NCI-H446 treated with DMSO at 0.1 percent for 48 hours (cell line): Measurements from ENCODE around the gene RPTOR.

Experiments used
- DNase-seq: peaks from one replicate; lab custom pipeline; 2025; lab: John Stamatoyannopoulos, UW

Gene RPTOR

DNA sequence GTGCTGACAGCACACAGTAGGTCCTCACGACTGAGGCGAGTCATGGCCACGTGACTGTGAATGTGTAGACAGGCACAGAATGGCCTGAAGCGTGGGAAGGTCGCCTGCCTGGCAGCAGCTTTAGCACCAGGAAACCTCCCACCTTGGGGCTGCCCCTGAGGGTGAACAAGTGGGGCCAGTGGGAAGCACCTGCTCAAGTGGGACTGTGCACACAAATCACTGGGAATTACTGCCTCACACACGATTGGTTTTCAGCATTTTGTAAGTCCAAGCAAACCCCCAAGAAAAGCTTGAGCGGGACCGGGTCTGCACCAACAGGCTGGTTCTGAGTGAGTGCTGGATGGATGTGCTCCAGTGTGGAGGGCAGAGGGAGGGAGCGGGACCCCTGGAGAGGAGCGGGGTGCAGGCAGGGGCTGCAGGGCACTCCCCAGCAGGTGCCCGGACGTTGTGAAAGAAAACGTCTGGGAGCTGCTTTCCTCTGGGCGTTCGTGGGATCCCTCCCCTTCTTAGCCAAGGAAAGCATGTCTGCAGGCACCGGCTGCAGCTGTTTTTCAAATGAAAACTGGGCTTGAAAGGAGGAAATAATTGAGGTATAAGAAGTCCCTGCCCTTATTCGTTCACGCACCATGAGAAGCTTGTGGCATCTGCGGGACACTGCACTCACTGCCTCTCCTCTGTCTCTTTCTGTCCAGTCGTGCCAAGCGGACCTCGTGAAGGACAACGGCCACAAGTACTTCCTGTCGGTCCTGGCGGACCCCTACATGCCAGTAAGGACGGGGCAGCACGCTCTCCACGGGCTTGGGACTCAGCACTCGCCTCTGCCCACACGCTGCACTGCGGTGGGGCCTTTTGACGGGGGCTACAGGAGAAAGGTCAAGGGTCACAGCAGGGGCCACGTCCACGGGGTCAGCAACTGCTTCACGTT, 335.3 kb downstream of the RPTOR start:
- DNase-seq: no peak

- no peak for DNase-seq
These were observed 336.0 kb downstream of the RPTOR start for GRCh38 chr17:80880648-80880985.

DNA sequence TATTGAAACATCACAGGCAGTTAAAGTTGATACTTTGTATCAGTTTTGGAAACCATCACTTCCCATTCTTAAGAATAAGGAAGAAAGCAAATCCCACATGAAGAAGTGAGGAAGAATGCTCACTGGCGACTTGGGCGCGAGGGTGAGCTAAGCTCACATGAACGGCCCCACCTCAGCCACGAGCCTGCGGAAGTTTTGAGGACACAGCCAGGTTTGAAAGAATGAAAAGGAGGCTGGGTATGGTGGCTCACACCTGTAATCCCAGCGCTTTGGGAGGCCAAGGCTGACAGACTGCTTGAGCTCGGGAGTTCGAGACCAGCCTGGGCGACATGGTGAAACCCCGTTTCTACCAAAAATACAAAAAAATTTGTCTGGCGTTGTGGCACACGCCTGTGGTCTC, 336.7 kb downstream of the RPTOR start:
- DNase-seq: no peak

- DNase-seq: no peak
These were observed 337.7 kb downstream of the RPTOR start for GRCh38 chr17:80882323-80882722.

DNA sequence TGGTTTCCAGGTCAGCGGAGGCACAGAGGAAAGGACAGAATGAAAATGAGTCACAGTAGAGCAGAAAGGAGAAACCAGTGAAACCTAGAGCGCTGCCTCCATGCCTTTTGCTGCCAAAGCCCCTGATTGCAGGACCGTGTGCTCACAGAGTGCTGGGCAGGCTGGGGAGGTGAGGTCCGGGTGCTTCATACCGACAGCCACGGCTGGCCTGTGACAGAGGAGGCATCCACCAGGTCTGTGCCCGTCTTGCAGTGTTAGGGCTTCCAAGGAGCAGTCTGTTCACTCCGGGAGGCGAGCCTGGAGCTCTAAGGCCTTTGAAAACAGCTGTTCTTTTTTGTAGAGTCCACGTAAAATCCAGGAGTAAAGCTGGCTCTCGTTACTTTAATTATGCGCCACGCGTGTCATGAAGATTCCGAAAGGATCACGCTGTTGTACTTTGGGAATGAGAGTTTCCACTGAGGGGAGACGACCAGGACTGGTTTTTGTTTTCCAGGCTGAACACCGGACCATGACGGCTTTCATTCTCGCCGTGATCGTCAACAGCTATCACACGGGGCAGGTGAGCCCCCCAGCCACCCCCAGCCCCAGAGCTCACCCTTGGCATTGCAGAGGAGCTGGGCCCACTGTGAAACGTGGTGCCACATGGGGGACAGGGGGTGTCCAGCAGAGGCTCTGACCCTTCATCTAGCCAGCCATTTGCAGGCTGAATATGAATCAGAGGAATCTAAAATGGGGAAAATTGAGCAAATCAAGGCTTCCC, 338.5 kb downstream of the RPTOR start:
- DNase-seq: no peak

- no peak for DNase-seq
These were observed 339.4 kb downstream of the RPTOR start for GRCh38 chr17:80883831-80884735.

DNA sequence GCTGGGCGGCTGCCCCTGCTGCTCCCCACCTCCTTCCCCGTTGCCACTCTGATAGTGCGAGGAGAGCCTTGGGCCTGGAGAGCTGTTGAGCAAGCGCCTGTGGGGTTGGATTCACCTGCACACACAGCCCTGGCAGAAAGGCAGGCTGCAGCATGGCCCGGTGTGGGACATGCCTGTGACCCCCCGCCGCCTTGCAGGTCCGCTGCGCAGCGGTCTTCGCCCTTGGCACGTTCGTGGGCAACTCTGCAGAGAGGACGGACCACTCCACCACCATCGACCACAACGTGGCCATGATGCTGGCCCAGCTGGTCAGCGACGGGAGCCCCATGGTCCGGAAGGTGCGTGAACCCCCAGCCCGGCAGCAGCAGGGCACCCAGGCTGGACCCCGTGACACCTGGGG, 340.2 kb downstream of the RPTOR start:
- DNase-seq: no peak

GRCh38 chr17:80885947-80886582, 341.4 kb downstream of the RPTOR start:
- DNase-seq: no peak

DNA sequence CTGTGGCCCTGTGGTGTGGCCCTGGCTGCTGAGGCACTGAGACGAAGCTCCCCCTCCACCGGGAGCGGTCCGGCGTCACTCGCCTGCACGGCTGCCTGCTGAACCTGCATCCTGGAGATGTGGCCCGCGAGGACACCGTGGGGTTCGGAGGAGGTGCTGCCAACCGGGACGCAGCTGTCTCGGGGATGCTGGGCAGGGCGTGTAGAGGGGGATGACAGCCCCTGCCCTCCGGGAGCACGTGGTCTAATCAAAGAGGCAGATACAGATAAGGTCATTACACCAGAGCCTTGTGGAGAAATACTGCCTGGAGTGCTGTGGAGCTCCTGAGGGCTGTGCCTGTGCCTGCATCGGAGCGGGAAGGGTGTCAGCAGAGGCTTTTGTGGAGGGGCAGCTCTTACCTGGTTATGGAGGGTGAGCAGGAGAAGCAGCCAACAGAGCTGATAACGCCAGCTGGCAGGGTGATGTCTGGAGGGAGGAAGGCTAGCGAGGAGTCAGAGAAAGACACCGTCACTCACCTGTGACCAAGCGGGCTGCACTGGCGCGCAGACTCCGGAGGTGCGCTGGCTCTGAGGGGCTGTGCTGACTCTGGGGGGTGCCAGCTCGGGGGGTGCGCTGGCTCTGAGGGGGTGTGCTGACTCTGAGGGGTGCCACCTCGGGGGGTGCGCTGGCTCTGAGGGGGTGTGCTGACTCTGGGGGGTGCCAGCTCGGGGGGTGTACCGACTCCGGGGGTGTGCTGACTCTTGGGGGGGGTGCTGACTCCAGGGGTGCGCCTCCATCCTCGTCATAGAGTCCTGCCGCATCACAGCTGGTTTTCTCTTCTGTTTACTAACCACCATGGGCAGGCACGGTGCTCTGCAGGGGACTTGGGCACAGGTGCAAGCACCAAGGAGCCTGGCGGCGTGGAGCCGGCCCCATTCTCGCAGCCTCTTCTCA, 342.3 kb downstream of the RPTOR start:
- DNase-seq: no peak

DNA sequence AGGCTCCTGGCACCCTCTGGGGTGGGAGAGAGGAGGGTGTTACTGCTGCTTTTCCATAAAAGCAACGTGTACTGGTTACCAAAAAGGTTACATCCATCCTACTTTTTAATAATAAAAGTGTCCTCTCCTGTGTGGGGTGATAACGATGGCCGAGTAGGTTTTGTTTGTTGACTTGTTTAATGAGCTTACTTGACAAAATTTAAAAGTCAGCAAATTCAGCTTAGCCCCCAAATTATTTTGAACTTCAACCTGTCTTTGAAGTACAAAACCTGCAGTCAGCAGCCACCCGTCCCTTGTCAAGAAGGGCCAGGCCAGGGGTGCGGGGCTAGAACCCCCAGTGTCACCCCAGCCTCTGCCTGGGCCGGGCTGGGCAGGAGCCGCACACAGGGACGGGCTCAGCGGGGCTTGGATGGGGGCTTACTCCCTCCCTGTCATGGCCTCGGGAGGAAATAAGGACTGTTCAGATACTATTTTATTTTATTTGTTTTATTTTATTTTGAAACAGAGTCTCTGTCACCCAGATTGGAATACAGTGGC, 343.1 kb downstream of the RPTOR start:
- no peak for DNase-seq

- no peak for DNase-seq
These were observed 343.9 kb downstream of the RPTOR start for GRCh38 chr17:80888276-80889160.

DNA sequence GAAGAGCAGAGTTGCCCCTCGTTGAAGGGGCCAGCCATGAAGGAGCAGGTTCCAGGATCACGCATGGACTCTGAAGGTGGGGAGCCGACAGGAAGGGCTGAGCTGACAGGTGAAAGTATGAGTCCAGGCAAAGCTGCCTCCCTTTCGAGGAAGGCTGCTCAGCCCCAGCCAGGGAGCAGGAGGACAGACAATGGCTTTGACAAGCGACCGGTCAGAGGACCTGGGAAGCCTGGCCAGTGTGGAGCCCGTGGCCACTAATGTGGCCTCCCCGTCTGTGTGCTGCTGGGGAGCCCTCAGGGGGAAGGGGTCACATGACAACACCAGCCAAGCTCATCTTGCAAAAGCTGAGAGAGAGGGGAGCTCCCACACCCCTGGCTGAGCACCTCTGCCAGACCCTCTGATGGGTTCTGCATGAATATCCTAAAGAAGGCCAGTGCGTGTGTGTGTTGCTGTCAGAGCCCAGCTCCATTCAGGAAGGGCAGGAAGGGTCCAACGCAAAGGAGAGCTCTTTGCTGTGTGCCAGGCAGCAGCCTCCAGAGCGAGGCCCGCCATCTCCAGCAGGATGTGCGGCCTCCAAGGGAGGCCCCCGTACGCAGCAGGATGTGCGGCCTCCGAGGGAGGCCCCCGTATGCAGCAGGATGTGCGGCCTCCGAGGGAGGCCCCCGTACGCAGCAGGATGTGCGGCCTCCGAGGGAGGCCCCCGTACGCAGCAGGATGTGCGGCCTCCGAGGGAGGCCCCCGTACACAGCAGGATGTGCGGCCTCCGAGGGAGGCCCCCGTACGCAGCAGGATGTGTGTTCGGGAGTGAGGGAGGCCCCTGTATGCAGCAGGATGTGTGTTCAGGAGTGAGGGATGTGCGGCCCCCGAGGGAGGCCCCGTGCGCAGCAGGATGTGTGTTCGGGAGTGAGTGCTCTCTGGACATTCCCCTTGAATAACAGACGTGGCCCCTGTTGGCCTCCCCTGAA, 344.9 kb downstream of the RPTOR start:
- DNase-seq: no peak

DNA sequence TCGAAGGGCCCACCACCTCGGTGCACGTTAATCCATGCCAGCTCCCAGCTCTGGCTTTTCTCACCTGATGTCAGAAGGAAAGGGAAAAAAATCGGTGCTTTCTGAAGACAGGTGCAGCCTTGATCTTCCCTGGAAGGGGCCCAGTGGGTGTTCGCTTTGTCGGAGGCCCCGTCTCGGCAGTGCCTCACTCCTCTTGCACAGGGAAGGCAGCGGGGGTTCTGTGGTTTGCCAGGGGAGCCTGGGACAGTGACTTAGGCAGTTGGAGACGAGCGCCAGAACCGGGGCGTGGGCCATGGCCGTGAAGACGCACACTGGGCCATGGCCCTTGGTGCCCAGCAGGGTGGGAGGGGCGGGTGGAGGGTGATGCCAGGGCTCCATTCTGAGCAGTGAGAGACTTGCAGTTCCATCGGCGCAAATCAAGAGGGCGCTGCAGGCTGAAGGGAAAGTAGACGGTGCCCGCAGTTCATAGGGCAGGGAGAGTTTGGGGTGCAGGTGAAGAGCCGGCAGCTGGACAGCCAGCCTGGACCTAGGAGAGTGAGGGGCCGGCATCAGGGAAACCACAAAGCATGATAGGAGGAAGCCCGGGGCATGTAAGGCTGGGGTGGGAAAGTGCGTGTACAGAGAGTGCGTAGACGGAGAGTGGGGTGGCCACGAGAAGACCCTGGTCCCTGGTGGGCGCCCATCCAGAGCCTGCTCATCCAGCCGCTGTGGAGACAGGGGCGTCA, 345.7 kb downstream of the RPTOR start:
- no peak for DNase-seq

DNA sequence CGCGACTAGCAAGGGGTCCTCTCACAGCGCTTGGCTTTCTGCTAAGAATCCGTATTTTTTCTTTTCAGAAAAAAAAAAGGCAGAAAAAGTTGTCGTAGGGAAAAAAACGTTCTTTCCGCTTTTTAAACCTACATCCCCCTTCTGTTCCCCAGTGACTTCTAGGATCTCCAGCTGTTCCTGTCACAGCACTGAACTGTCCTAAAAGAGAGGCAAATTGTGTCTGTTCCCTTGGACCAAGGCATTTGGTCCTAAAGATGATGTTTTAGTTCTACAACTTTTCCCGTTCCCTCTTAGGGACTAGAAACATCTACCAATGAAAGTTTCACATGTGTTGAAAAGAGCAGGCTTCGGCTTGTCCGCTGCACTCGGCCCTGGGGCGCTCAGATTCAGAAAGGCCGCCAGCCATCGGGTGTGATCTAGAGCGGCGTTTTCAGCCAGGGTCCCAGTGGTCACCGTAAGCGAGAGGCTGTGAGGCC, 346.3 kb downstream of the RPTOR start:
- no peak for DNase-seq

GRCh38 chr17:80891397-80892018, 346.9 kb downstream of the RPTOR start:
- no peak for DNase-seq

- peak; percentile 69 for DNase-seq
These were observed 347.6 kb downstream of the RPTOR start for GRCh38 chr17:80892019-80892855.
